Measurements from ENCODE around the gene CLIC5.

- no peak for TF ChIP-seq SPI1 (IDR thresholded peaks at IDR 0.05; ENCODE audit: borderline replicate concordance, low read depth)
- no peak for TF ChIP-seq CTCF (IDR thresholded peaks at IDR 0.05; ENCODE audit: insufficient read depth, low read length)
- TF ChIP-seq GABPA (IDR thresholded peaks at IDR 0.05; ENCODE audit: low read depth) = no peak
- TF ChIP-seq REST (IDR thresholded peaks at IDR 0.05; ENCODE audit: insufficient replicate concordance, low read depth) = no peak
Measured at GRCh38 chr6:46026307-46026706, 10.6 kb upstream of the CLIC5 start.

Measured in HL-60 (cell line).